Hepatocyte (in vitro differentiated cells): ENCODE measurements around the gene EEF2KMT.

Source experiments
- EZH2 ChIP-seq: fragments of 200-600 bp; sonication (generic); IDR thresholded peaks from 2 replicates; pipeline ENCODE4 v1.6.1; 2016; ENCODE audit warnings: antibody characterized with exemption, mild to moderate bottlenecking, borderline replicate concordance
- TF ChIP-seq, protein P1 (sequence below): fragments of 200-600 bp; sonication (generic); IDR thresholded peaks from 2 replicates; pipeline ENCODE4 v1.5.1; 2016; ENCODE audit warnings: antibody characterized with exemption, mild to moderate bottlenecking; ENCODE audit not compliant: poor library complexity

DNA sequence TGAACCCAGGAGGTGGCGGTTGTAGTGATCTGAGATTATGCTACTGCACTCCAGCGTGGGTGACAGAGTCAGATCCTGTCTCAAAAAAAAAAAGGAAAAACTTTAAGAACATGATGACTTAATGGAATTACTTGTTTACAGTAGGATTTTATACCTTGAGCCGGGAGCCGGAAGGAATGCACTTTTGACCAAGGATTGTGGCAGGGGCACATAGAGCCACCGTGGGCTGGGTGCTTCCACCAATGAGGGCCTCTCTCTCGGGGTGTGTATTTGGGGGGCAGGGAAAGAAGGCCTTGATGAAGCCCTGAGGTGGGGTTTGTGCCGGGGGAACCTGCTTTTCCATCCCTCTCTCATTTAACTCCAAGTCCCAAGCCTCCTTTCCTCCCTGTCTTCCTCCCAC, 57.1 kb downstream of the EEF2KMT start:
- no peak for TF ChIP-seq EZH2
- TF ChIP-seq, protein P1, sequence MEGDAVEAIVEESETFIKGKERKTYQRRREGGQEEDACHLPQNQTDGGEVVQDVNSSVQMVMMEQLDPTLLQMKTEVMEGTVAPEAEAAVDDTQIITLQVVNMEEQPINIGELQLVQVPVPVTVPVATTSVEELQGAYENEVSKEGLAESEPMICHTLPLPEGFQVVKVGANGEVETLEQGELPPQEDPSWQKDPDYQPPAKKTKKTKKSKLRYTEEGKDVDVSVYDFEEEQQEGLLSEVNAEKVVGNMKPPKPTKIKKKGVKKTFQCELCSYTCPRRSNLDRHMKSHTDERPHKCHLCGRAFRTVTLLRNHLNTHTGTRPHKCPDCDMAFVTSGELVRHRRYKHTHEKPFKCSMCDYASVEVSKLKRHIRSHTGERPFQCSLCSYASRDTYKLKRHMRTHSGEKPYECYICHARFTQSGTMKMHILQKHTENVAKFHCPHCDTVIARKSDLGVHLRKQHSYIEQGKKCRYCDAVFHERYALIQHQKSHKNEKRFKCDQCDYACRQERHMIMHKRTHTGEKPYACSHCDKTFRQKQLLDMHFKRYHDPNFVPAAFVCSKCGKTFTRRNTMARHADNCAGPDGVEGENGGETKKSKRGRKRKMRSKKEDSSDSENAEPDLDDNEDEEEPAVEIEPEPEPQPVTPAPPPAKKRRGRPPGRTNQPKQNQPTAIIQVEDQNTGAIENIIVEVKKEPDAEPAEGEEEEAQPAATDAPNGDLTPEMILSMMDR: no peak
